ENCODE data around the gene FBN1.

The FBN1 gene

DNA sequence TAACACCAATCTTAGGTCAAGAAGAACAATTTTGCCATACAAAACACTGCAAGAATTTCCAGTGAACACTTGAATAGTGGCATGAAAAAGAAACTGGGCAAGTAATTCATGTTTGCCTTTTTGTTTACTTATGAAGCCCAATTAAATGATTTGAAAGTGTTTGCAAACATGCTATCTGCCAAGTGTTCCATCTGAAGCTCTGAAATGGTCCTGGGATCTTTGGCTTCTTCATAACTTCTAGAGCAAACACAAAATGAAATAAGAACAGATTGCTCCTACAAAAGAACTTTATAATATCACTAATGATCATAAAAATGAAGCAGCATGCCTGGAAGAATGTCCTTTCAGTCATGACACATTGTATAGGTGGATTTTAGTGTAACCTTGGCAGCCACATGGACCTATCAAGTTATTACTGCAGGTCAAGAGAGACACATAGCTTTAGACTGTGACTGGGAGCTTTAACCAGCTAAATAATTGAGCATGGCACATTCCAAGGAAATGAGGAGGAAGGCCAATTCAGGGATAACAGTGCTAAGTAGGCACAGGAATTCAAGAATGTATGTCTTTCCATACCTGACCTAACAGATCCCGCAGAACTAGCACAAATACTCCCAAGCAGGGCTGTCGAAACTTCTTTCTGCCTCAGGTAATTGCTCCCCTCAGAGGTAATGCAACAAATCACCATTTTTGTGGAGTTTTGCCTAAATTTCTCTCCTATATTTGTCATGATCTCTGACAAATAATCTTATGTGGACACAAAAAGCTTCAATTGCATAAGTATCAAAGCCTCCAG, 169.7 kb downstream of the FBN1 start:
- Histone ChIP-seq H3K27ac (ENCODE audit: low read depth, low read length) (no peak overlapping the region), H3K4me3 (ENCODE audit: low read length) (no peak overlapping the region), H2AK5ac (ENCODE audit: low read length) (no peak overlapping the region), H2BK5ac (ENCODE audit: low read length) (no peak overlapping the region), H3K79me2 (ENCODE audit: control insufficient read depth, insufficient read depth, low read length) (no peaks in the 10 kb centered on the region), H3K4me2 (ENCODE audit: low read length) (no peak overlapping the region), H3K4me1 (ENCODE audit: control insufficient read depth, low read depth, low read length) (no peaks in the 10 kb centered on the region), H3K4ac (ENCODE audit: low read depth, low read length) (no peak overlapping the region), H3K27me3 (ENCODE audit: insufficient read depth, low read length, poor library complexity) (no peaks in the 10 kb centered on the region), H2BK120ac (ENCODE audit: low read depth, low read length) (no peak overlapping the region), H3K23ac (ENCODE audit: low read length) (no peak overlapping the region), H3K36me3 (ENCODE audit: control insufficient read depth, insufficient read depth, low read length) (no peaks in the 10 kb centered on the region), H4K8ac (ENCODE audit: low read depth, low read length) (no peak overlapping the region), H3K56ac (ENCODE audit: low read length) (no peak overlapping the region), H3K9ac (ENCODE audit: low read length) (no peak overlapping the region), H2BK15ac (replicated peaks; ENCODE audit: low read depth) (no peak overlapping the region), H4K5ac (ENCODE audit: low read length) (no peak overlapping the region), H3K18ac (ENCODE audit: low read length) (no peak overlapping the region), H3K79me1 (ENCODE audit: low read length) (no peaks in the 10 kb centered on the region)
- no CpG with 5 or more reads among the region's 2 CpGs for WGBS (ENCODE audit: extremely low coverage, insufficient coverage, low lambda C conversion rate)
- DNase-seq: peak; percentile 36

DNA sequence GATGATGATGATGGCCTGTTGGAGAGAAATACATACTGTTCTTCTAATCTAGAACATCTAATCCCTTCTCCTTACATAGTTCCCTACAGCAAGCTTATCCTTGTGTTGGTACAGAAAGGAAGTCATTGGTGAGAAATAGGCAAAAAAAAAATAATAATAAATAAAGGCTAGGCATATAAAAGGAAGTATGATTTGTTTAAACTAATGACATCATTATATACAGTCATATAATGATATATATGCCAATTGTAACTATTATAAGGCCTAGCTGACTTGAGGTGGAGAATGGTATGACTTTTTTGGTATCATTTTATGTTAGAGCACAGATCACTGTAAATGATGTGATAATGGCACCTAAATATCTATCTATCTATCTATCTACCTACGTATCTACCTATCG, 171.8 kb downstream of the FBN1 start:
- Histone ChIP-seq H3K27me3 (ENCODE audit: insufficient read depth, low read length, poor library complexity) (no peaks in the 10 kb centered on the region), H2BK15ac (replicated peaks; ENCODE audit: low read depth) (no peak overlapping the region), H3K4me3 (ENCODE audit: low read length) (no peak overlapping the region), H4K8ac (ENCODE audit: low read depth, low read length) (no peak overlapping the region), H3K23ac (ENCODE audit: low read length) (no peak overlapping the region), H3K56ac (ENCODE audit: low read length) (no peak overlapping the region), H3K27ac (ENCODE audit: low read depth, low read length) (no peak overlapping the region), H3K18ac (ENCODE audit: low read length) (no peak overlapping the region), H3K79me1 (ENCODE audit: low read length) (no peaks in the 10 kb centered on the region), H3K4me1 (ENCODE audit: control insufficient read depth, low read depth, low read length) (no peaks in the 10 kb centered on the region), H4K5ac (ENCODE audit: low read length) (no peak overlapping the region), H3K36me3 (ENCODE audit: control insufficient read depth, insufficient read depth, low read length) (no peaks in the 10 kb centered on the region), H3K4ac (ENCODE audit: low read depth, low read length) (no peak overlapping the region), H2BK5ac (ENCODE audit: low read length) (no peak overlapping the region), H2AK5ac (ENCODE audit: low read length) (no peak overlapping the region), H3K79me2 (ENCODE audit: control insufficient read depth, insufficient read depth, low read length) (no peaks in the 10 kb centered on the region), H2BK120ac (ENCODE audit: low read depth, low read length) (no peak overlapping the region), H3K9ac (ENCODE audit: low read length) (no peak overlapping the region), H3K4me2 (ENCODE audit: low read length) (no peak overlapping the region)
- WGBS (ENCODE audit: extremely low coverage, insufficient coverage, low lambda C conversion rate): no CpG with 5 or more reads among the region's 2 CpGs
- DNase-seq: no peak

DNA sequence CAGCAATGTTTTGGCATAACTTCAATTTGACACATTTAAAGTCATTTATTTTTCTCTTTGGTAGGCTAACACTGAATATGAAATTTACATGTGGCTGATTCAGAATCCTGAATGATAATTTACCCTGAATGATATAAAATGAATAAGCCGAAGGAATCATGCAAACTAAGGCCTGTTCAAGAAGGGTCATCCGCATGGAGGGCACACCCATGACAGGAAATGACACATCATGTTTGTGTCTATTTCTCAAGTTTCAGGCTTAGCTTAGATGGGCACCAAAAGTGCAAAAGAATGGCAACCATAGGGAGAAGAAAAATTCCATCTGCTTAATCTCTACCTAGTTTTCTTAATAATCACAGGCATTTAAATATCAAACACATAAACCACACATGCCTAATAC, 172.8 kb downstream of the FBN1 start:
- Histone ChIP-seq H2BK5ac (ENCODE audit: low read length) (no peak overlapping the region), H3K4ac (ENCODE audit: low read depth, low read length) (no peak overlapping the region), H3K9ac (ENCODE audit: low read length) (no peak overlapping the region), H3K79me1 (ENCODE audit: low read length) (no peaks in the 10 kb centered on the region), H2AK5ac (ENCODE audit: low read length) (no peak overlapping the region), H3K4me3 (ENCODE audit: low read length) (no peak overlapping the region), H3K36me3 (ENCODE audit: control insufficient read depth, insufficient read depth, low read length) (no peaks in the 10 kb centered on the region), H3K4me2 (ENCODE audit: low read length) (no peak overlapping the region), H3K18ac (ENCODE audit: low read length) (no peak overlapping the region), H4K5ac (ENCODE audit: low read length) (no peak overlapping the region), H3K79me2 (ENCODE audit: control insufficient read depth, insufficient read depth, low read length) (no peaks in the 10 kb centered on the region), H3K27ac (ENCODE audit: low read depth, low read length) (no peak overlapping the region), H2BK120ac (ENCODE audit: low read depth, low read length) (no peak overlapping the region), H3K56ac (ENCODE audit: low read length) (no peak overlapping the region), H4K8ac (ENCODE audit: low read depth, low read length) (no peak overlapping the region), H3K4me1 (ENCODE audit: control insufficient read depth, low read depth, low read length) (no peaks in the 10 kb centered on the region), H3K23ac (ENCODE audit: low read length) (no peak overlapping the region), H3K27me3 (ENCODE audit: insufficient read depth, low read length, poor library complexity) (no peaks in the 10 kb centered on the region), H2BK15ac (replicated peaks; ENCODE audit: low read depth) (no peak overlapping the region)
- no CpG with 5 or more reads among the region's 2 CpGs for WGBS (ENCODE audit: extremely low coverage, insufficient coverage, low lambda C conversion rate)
- no peak for DNase-seq

DNA sequence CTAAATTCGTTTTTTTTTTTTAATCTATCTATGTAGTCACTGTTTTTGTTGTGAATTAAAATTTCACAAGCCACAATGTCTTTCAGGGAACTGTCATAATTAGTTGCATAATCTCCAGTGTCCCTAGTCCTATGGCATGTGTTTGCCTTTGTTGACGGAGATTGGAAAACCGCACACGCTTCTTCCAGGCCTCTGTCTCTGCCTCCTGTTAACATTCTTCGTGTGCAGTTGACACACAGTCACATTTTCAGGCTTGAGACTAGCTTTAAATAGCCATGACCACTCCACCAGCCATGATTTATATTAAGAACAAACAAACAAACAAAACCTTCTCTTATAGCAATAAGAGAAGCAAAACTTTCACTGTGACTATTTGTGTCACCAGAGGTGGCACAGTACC, 174.4 kb downstream of the FBN1 start:
- Histone ChIP-seq H2BK120ac (ENCODE audit: low read depth, low read length) (no peak overlapping the region), H3K27me3 (ENCODE audit: insufficient read depth, low read length, poor library complexity) (no peaks in the 10 kb centered on the region), H2BK5ac (ENCODE audit: low read length) (no peak overlapping the region), H4K8ac (ENCODE audit: low read depth, low read length) (no peak overlapping the region), H3K9ac (ENCODE audit: low read length) (no peak overlapping the region), H3K4ac (ENCODE audit: low read depth, low read length) (no peak overlapping the region), H3K56ac (ENCODE audit: low read length) (no peak overlapping the region), H3K79me1 (ENCODE audit: low read length) (no peaks in the 10 kb centered on the region), H3K27ac (ENCODE audit: low read depth, low read length) (no peak overlapping the region), H3K4me1 (ENCODE audit: control insufficient read depth, low read depth, low read length) (no peaks in the 10 kb centered on the region), H2BK15ac (replicated peaks; ENCODE audit: low read depth) (no peak overlapping the region), H3K23ac (ENCODE audit: low read length) (no peak overlapping the region), H4K5ac (ENCODE audit: low read length) (no peak overlapping the region), H3K4me2 (ENCODE audit: low read length) (no peak overlapping the region), H3K36me3 (ENCODE audit: control insufficient read depth, insufficient read depth, low read length) (no peaks in the 10 kb centered on the region), H3K18ac (ENCODE audit: low read length) (no peak overlapping the region), H3K79me2 (ENCODE audit: control insufficient read depth, insufficient read depth, low read length) (no peaks in the 10 kb centered on the region), H2AK5ac (ENCODE audit: low read length) (no peak overlapping the region), H3K4me3 (ENCODE audit: low read length) (no peak overlapping the region)
- DNase-seq: no peak
- no CpG with 5 or more reads among the region's 5 CpGs for WGBS (ENCODE audit: extremely low coverage, insufficient coverage, low lambda C conversion rate)

DNA sequence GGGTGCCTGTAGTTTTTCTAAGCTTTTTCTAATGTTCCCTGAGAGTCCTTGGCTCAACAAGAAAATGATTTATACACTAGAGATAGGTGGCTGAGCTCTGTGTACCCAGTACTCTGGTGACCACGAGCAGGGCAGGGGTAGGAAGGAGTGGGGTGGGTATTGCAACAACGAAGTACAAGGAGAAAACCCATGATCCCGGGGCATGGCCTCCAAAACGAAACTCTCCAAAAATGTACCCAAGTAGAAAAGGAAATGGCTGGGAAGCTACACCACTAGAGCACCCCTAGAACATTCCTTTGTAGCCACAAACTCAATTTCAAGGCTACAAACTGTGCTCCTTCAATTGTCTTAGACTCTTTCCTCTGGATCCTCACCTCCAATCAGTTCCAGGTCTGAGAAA, 175.4 kb downstream of the FBN1 start:
- no peaks in the 10 kb centered on the region for H3K79me1 ChIP-seq (ENCODE audit: low read length)
- H3K4ac ChIP-seq (ENCODE audit: low read depth, low read length): no peak overlapping the region
- H4K8ac ChIP-seq (ENCODE audit: low read depth, low read length): no peak overlapping the region
- H3K4me2 ChIP-seq (ENCODE audit: low read length): no peak overlapping the region
- H2BK5ac ChIP-seq (ENCODE audit: low read length): no peak overlapping the region
- H3K27ac ChIP-seq (ENCODE audit: low read depth, low read length): no peak overlapping the region
- no peaks in the 10 kb centered on the region for H3K4me1 ChIP-seq (ENCODE audit: control insufficient read depth, low read depth, low read length)
- H3K27me3 ChIP-seq (ENCODE audit: insufficient read depth, low read length, poor library complexity): no peaks in the 10 kb centered on the region
- no peak overlapping the region for H2BK120ac ChIP-seq (ENCODE audit: low read depth, low read length)
- no peak overlapping the region for H3K23ac ChIP-seq (ENCODE audit: low read length)
- no peak for DNase-seq
- no peaks in the 10 kb centered on the region for H3K36me3 ChIP-seq (ENCODE audit: control insufficient read depth, insufficient read depth, low read length)
- H3K9ac ChIP-seq (ENCODE audit: low read length): no peak overlapping the region
- no peak overlapping the region for H4K5ac ChIP-seq (ENCODE audit: low read length)
- H2BK15ac ChIP-seq (replicated peaks; ENCODE audit: low read depth): no peak overlapping the region
- WGBS (ENCODE audit: extremely low coverage, insufficient coverage, low lambda C conversion rate): no CpG with 5 or more reads among the region's 4 CpGs
- no peak overlapping the region for H3K56ac ChIP-seq (ENCODE audit: low read length)
- no peak overlapping the region for H3K18ac ChIP-seq (ENCODE audit: low read length)
- H3K79me2 ChIP-seq (ENCODE audit: control insufficient read depth, insufficient read depth, low read length): no peaks in the 10 kb centered on the region
- H2AK5ac ChIP-seq (ENCODE audit: low read length): no peak overlapping the region
- no peak overlapping the region for H3K4me3 ChIP-seq (ENCODE audit: low read length)

DNA sequence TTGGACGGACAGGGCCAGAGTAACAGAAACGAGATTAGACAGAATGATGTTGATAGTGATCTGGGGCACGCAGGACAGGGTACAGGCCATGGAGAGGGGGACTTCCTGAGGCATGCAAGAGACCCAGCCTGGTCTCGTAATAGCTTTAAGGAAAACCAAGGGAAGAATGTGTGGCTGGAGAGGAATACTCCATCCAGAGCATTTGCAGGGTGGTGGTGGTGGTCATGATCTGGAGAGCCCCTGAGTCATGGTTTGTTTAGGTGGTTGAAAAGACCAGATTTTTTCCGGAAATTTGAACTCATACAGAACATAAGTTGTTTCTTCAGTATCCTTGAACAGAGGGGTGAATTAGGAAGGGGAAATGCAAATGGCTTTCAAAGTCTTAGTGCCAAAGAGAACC, 175.8 kb downstream of the FBN1 start:
- H3K4me3 ChIP-seq (ENCODE audit: low read length): no peak overlapping the region
- H3K4me1 ChIP-seq (ENCODE audit: control insufficient read depth, low read depth, low read length): no peaks in the 10 kb centered on the region
- no peak overlapping the region for H3K4ac ChIP-seq (ENCODE audit: low read depth, low read length)
- no peak overlapping the region for H3K4me2 ChIP-seq (ENCODE audit: low read length)
- H2BK120ac ChIP-seq (ENCODE audit: low read depth, low read length): no peak overlapping the region
- H3K27me3 ChIP-seq (ENCODE audit: insufficient read depth, low read length, poor library complexity): no peaks in the 10 kb centered on the region
- no peaks in the 10 kb centered on the region for H3K36me3 ChIP-seq (ENCODE audit: control insufficient read depth, insufficient read depth, low read length)
- H2BK5ac ChIP-seq (ENCODE audit: low read length): no peak overlapping the region
- H3K23ac ChIP-seq (ENCODE audit: low read length): no peak overlapping the region
- H3K79me2 ChIP-seq (ENCODE audit: control insufficient read depth, insufficient read depth, low read length): no peaks in the 10 kb centered on the region
- no peak overlapping the region for H2BK15ac ChIP-seq (replicated peaks; ENCODE audit: low read depth)
- no peak overlapping the region for H3K56ac ChIP-seq (ENCODE audit: low read length)
- no peak overlapping the region for H3K18ac ChIP-seq (ENCODE audit: low read length)
- H4K5ac ChIP-seq (ENCODE audit: low read length): no peak overlapping the region
- no peaks in the 10 kb centered on the region for H3K79me1 ChIP-seq (ENCODE audit: low read length)
- H3K27ac ChIP-seq (ENCODE audit: low read depth, low read length): no peak overlapping the region
- no peak for DNase-seq
- H2AK5ac ChIP-seq (ENCODE audit: low read length): no peak overlapping the region
- no peak overlapping the region for H3K9ac ChIP-seq (ENCODE audit: low read length)
- no peak overlapping the region for H4K8ac ChIP-seq (ENCODE audit: low read depth, low read length)
- WGBS (ENCODE audit: extremely low coverage, insufficient coverage, low lambda C conversion rate): no CpG with 5 or more reads among the region's 5 CpGs

All from mesendoderm (in vitro differentiated cells).